GM20000 (cell line): Measurements from ENCODE around the gene MAPKBP1.

Experiments used
- DNase-seq: peaks from one replicate; pipeline ENCODE4 v3.0.0; 2012; ENCODE audit warnings: low spot score
- TF ChIP-seq, protein P1 (sequence below): IDR thresholded peaks from 2 replicates; pipeline ENCODE4 v1.5.1; 2012; ENCODE audit warnings: mild to moderate bottlenecking, control low read depth; ENCODE audit errors: extremely low read depth, missing control alignments

The MAPKBP1 gene

DNA sequence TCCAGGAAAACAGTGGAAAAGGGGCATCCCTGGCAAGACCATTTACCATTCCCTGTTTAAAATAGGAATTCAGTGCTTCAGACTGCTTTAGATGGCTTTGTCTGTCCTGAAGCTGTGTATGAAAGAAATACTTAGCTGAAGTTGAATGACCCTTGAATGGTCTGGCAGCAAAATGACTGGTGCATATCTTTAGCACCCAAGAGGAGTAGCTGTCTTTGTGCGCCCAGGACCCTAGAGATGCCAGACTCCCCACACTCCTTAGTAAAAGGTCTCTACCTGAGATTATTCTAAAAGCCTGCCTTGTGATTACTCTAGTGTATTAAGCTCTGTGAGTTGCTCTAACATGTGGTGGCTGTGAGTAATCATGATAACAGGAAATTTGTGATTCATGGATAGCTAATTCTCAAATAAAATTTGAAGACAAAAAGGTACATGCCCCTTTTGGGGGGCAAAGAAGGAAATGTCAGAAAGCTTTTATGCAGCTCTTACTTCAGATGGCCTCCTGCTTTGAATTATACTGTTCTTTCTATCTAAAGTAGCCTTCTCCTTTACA, 3.2 kb downstream of the MAPKBP1 start:
- DNase-seq: no peak
- TF ChIP-seq, protein P1, sequence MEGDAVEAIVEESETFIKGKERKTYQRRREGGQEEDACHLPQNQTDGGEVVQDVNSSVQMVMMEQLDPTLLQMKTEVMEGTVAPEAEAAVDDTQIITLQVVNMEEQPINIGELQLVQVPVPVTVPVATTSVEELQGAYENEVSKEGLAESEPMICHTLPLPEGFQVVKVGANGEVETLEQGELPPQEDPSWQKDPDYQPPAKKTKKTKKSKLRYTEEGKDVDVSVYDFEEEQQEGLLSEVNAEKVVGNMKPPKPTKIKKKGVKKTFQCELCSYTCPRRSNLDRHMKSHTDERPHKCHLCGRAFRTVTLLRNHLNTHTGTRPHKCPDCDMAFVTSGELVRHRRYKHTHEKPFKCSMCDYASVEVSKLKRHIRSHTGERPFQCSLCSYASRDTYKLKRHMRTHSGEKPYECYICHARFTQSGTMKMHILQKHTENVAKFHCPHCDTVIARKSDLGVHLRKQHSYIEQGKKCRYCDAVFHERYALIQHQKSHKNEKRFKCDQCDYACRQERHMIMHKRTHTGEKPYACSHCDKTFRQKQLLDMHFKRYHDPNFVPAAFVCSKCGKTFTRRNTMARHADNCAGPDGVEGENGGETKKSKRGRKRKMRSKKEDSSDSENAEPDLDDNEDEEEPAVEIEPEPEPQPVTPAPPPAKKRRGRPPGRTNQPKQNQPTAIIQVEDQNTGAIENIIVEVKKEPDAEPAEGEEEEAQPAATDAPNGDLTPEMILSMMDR: no peak

DNA sequence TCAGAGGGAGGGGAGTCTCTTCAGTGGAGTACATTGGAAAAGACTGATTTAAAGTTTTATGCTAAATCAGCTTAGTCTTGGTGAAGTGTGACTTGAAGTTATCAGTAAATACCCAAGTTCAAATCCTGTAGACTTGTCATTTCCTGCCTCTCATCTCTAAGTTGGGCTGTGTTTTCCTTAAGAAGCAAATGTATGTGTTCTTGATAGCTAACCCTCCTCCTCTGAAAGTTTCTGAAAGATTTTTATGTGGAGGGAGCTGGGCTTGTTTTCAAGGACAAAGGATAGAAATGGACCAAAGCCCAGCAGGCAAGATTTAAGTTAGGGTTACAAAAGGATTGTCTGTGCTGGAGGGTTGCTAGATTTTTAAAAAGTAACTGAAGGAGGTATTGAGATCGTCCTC, 4.2 kb downstream of the MAPKBP1 start:
- TF ChIP-seq, protein P1: no peak
- DNase-seq: no peak

DNA sequence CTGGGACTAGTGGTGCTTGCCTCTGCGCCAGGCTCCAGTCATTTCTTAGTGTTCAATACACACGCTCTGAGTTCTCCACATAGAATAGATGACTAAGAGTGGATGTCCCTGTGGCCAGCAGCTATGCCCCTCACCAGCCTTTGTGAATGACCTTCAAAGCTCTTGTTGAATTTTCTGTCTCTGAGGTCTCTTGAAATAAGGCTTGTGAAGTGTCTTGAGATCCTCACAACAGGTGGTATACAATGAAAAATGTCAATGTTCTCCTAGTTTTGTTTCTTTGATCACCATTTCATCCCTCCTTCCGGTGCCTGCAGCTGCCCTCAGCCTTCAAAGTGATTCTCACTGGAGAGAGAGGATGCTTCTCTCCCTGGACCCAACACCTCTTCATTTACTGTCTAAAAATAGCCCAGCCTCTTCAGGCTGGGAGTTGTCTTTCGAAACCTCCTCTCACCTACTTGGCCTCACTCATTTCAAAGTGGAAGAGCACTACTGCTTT, 5.4 kb downstream of the MAPKBP1 start:
- TF ChIP-seq, protein P1: no peak
- no peak for DNase-seq

DNA sequence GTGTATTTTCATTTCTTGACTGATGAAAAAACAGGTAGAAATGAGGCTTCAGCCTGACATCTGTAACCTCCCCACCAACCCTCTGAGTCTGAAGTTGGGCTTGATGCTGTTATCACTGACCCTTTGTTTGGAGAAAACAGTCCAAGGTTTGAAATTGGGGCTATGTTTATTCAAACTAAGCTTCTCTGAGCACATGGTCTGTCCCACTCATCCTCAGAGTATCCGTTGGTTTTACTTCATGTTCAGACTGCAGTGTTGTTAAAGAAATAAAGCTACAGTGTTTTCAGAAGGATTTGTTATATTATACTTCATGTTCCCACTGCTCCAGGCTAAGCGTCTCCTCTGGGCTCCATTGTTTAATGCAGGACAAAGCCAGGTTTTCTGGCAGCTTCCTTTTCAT, 6.0 kb downstream of the MAPKBP1 start:
- TF ChIP-seq, protein P1: no peak
- no peak for DNase-seq

DNA sequence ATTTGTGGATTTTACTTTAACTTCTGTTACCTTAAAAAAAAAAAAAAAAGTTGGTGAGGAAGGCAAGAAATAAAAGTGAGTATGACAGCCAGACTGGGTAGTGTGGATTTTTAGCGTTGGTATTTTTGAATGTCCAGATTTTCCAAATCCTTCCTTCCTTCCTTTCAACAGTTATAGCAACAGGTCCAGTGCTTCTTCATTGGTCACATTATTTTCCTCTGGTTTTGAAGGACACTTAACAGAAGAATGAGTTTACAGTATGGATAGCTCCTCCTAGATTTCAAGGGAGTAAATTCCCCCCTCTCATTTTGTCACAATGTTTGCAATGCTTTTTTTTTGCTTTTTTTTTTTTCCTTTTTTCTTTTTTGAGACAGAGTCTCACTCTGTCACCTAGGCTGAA, 6.4 kb downstream of the MAPKBP1 start:
- TF ChIP-seq, protein P1: no peak
- no peak for DNase-seq

DNA sequence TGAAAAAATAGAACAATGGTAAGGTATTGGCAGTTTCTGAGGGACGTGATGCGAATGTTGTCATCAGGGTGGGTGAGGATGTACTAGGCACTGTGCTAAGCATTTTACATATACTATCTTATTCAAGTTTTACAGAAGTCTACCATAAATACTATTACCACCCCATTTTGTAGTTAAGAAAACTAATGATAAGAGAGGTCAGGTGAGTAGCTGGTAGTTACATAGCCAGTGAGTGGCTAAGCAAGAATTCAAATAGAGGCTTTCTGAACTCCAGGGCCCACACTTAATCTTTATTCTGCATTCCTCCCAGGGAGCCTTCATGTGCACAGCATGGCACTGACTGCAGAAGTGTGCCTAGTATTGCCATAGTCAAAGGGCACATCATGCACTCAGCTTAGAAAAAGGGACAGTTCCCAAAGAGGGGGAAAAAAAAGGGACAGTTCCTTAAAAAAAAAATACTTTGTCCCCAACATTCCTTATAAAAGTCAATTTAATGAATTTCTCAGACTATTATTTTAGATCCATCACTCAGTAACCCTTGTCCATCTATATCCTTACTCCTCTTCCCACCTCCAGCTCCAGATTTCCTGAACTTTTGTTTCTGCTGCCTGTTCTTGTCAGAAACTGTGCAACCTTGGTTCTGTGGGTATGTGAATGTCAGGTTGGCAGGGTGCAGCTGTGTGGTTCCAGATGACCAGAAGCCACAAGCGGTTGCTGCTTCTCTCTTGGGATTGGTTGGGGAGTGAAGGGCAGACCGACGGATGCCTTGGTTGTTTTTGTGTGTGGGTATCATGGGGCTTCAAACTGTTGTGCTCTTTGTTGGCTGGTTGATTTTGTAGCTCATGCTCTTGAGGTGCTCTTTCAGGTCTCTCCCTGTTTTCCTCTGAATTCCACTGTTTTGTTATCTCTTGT, 8.3 kb downstream of the MAPKBP1 start:
- no peak for DNase-seq
- TF ChIP-seq, protein P1: no peak

DNA sequence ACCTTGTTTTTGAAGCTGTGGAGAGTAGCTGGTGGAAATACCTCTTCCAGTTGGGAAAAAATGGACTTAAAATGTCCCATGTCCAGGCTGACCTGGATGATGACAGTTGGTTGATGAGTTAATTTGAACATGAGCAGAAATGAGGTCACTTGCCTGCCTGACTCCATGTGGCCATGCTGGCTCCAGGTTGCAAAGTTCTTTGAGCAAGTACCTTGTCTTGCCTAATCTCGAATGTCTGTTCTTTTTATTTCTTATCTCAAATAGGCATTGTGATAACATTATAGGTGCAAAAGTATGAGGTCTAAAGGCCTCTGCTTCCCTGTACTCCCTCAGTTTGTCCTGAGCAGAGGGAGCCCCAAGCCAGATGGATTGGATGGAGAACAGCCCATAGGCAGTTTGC, 9.0 kb downstream of the MAPKBP1 start:
- TF ChIP-seq, protein P1: no peak
- DNase-seq: no peak
